B cell (primary cell): ENCODE results near the gene ESYT2.

Source experiments
- EZH2 ChIP-seq: IDR thresholded peaks from 2 replicates; pipeline ENCODE4 v1.6.1; 2012; ENCODE audit warnings: borderline replicate concordance, low read depth, mild to moderate bottlenecking, moderate library complexity, low read length; ENCODE audit not compliant: insufficient read depth, poor library complexity, severe bottlenecking
- TF ChIP-seq, protein P1 (sequence below): fragments of 200-600 bp; IDR thresholded peaks from one replicate; pipeline ENCODE4 v1.8.0; 2022; ENCODE audit warnings: antibody characterized with exemption, mild to moderate bottlenecking

DNA sequence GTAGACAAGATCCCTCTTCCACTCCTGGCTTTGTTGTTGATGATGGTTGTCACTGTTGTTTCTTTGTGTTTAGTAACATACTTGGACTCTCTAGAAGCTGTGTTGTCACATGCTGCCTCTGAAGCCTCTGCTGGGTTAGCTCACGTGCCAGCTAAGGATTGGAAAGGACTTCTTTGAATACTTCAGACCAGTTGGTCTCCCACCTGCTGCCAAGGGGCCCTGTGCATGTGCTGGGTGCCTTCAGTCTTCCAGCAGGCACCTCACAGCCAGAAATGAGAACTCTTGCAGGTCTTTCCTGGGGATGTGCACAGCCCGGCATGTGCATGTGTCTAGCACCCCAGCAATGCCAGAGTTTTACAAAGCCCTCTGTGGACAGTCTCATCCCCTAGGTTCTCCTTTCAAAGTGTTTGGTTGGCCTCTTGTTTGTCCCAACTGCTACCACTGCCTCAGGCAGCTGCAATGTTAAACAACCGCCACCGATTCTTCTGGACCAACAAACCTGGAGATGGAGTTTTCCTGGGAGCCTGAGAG, 103.0 kb downstream of the ESYT2 start:
- TF ChIP-seq EZH2 = no peak
- TF ChIP-seq, protein P1, sequence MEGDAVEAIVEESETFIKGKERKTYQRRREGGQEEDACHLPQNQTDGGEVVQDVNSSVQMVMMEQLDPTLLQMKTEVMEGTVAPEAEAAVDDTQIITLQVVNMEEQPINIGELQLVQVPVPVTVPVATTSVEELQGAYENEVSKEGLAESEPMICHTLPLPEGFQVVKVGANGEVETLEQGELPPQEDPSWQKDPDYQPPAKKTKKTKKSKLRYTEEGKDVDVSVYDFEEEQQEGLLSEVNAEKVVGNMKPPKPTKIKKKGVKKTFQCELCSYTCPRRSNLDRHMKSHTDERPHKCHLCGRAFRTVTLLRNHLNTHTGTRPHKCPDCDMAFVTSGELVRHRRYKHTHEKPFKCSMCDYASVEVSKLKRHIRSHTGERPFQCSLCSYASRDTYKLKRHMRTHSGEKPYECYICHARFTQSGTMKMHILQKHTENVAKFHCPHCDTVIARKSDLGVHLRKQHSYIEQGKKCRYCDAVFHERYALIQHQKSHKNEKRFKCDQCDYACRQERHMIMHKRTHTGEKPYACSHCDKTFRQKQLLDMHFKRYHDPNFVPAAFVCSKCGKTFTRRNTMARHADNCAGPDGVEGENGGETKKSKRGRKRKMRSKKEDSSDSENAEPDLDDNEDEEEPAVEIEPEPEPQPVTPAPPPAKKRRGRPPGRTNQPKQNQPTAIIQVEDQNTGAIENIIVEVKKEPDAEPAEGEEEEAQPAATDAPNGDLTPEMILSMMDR = no peak
